Brain pericyte (primary cell): ENCODE data around the gene C10orf53.

Experiments
- DNase-seq: peaks from one replicate; pipeline ENCODE4 v3.0.0-alpha.2; 2012; ENCODE audit warnings: low read depth, low spot score

The C10orf53 gene, protein sequence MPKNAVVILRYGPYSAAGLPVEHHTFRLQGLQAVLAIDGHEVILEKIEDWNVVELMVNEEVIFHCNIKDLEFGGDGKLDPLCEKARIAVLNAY

GRCh38 chr10:49679480-49679893 lies at the start of gene C10orf53:
C10orf53 (plus strand) TSS chr10:49679651; CDS start chr10:49679698, 47 bp downstream.
- no peak for DNase-seq

GRCh38 chr10:49631975-49632374 lies 47.5 kb upstream of the C10orf53 start:
- DNase-seq, result no peak

GRCh38 chr10:49632406-49633317 lies 46.8 kb upstream of the C10orf53 start:
- DNase-seq, result no peak

DNA sequence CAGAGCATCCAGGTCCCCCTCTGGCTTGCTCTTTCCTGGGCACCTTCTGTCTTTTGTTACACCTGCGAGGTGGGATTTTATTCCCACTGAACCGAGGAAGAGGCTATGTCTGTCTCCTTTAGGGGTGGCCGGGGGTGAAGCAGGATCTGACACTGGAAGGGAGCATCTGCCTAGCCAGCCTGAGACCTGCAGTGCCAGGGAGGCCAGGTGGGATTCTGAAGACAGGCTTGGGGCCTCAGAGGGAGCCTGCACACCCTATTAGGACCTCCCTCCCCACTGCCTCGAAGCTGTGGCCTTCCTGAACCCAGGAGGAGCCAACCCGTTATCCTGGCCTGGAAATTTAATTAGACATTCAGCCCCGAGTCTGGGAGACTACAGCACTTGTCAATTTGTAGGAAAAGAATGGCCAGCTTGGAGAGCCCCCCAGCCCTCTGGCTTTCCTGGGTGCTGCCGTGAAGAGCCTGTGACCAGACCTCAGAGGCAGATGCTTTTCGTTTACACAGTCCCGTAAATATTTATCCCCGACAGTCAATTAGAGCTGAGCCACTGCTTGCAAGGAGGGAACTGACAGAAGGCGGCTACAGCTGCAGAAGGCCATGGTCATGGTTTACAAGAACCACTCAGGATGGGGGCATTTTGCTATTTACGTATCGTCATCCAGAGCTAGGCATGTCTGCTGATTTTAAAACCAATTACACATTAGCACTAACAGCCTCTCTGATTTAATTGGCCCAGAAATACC lies 46.0 kb upstream of the C10orf53 start:
- no peak for DNase-seq

DNA sequence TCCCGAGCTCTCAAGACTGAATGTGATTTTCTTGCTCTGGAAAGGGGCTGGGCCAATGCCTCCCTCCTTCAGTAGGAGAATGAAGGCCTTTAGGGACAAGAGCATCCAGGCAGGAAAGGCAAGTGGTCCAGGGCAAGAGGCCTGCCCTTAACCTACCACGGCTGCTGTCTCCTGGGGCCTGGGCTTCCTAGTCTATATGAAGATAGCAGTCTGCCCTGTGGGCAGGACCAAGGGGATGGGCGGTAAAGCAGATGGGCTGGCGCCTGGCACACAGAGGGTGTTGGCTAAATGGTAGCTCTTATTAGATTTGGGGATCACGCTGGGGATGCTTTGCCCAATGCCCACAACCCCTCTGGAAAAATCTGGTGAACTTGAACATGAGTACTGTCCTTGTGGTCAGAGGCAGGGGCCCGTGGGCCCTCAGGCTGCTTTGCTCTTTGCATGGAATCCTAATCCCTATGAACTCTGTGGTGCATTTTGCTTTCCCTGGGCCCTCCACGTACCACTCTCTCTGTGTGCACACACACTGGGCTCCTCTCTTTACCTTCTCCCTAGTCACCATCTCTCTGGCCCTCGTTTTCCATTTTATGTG lies 45.3 kb upstream of the C10orf53 start:
- no peak for DNase-seq

DNA sequence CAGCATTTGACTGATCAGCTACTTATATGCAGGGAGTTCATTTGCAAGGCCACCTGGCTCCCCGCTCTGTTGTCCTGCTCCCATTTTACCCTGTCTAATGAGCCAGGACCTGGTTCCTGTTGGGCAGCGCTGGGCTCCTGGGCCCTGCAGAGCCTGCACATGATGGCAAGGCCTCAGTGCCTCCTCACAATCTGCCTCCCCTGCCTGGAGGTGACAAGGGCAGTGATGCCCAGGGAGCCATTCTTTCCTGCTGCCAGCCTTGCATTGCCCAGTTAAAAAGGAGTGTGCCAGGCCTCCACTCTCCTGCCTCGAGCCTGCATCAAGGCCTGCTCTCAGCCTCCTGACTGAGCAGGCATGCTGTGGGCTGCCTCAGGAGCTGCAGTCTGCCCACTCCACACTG lies 37.1 kb upstream of the C10orf53 start:
- DNase-seq, result no peak

DNA sequence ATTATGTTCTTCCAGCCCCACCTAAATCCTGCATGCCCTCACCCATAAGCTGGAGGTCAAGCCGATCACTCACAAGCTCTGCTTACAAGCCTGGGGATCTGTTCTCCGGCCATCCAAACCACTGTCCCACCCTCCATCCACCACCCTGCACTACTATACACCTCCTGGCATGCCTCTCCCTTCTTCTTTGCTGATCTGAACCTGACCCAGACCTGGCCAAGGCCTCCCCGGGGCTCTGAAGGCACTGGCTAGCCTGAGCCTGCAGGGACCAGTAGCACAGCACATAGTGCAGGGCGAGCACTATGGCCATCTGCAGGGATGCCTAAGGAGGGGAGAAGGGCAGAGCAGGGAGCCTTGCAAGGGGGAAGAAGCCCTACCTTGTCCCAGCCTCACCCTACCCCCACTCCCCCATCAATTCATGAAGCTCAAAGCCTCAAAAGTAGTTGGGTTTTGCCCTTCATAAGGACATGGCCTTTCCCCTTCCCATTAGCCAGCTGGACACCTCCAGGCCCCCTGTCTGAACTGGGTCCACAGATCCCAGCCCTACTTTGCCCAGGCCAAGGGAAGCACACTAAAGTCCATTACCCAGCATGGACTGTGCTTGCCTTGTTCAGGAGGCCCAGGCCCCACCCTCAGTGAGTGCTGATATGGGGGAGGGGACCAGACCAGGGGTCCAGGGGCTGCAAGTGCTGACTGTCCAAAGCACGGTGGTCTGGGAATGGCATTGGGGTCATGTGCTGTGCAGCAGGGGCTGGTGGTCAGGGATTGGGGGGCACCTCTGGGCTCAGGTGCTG lies 36.0 kb upstream of the C10orf53 start:
- DNase-seq, result no peak

- DNase-seq, result no peak
Observed at GRCh38 chr10:49644035-49644646, 35.3 kb upstream of the C10orf53 start.

GRCh38 chr10:49645417-49645816 lies 34.0 kb upstream of the C10orf53 start:
- no peak for DNase-seq

DNA sequence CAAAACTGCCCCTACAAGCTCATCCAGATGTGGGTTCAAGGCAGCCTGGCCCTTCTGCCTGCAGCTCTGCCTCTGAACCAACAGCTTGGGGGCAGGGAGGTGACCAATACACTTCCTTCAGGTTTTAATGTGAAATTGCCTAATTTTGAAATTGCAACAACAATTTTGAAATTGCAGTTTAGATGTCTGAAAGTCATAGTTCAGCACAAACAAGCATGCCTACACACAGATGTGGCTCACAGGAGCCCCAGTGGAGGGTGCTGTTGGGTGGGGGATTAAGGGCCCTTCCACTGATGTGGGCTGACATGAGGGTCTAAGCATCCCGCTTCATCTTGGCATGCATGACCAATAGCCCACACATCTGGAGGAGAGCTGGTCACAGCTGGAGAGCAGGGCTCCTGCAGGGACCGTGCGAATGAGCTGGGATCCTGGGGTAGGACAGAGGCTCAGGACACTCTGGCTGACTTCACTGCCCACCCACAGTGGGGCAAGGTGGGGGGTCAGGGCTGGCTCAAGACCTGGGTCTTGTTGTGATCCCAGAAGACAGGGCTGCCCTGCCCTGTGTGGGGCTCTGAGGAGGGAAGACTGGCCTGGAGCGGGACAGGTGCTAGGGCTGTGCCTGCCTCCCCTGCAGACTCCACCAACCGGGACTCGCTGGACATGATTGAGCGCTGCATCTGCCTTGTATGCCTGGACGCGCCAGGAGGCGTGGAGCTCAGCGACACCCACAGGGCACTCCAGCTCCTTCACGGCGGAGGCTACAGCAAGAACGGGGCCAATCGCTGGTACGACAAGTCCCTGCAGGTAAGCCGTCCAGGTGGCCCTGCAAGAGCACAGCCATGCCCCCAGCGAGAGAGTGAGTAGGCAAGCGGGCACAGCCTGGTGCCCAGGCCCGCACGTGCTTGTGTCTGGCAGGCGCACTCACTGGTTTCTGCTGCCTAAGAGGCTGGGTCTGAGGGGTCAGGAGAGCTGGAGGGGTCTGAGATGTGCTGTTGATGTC lies 33.3 kb upstream of the C10orf53 start:
- no peak for DNase-seq

- no peak for DNase-seq
Observed at GRCh38 chr10:49647554-49647953, 31.9 kb upstream of the C10orf53 start.

DNA sequence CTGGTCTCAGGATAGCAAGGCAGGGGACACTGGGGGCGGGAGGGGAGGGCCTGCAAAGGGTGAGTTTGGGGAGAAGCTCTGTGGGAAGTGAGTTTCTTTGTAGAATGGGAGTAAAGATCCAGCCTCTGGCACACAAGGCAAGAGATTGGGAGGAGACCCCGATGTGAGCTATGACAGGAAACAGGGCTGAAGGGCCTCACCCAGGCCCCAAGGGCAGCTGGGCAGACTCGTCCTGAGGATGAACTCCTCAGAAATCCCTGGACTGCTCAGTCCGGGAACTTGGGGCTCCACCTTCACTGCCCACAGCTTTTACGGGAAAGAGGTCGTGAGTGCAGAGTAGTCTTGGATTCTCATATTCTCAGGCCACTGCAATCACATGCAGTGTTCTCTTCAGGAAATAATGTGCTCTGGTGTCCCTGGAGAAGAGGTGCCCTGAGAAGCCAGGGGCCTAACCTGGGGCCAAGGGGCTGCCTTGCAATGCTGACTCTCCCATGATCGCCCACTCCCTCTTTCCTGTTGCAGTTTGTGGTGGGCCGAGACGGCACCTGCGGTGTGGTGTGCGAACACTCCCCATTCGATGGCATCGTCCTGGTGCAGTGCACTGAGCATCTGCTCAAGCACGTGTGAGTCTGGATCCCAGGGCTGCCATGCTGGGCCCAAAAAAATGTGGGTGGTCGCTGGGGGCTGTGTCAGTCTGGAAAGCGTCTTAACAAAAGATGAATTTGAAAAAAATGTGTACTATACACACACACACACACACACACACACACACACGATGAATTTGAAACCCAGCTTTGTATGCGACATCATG lies 31.3 kb upstream of the C10orf53 start:
- no peak for DNase-seq

- DNase-seq, result no peak
Observed at GRCh38 chr10:49649294-49649693, 30.2 kb upstream of the C10orf53 start.

DNA sequence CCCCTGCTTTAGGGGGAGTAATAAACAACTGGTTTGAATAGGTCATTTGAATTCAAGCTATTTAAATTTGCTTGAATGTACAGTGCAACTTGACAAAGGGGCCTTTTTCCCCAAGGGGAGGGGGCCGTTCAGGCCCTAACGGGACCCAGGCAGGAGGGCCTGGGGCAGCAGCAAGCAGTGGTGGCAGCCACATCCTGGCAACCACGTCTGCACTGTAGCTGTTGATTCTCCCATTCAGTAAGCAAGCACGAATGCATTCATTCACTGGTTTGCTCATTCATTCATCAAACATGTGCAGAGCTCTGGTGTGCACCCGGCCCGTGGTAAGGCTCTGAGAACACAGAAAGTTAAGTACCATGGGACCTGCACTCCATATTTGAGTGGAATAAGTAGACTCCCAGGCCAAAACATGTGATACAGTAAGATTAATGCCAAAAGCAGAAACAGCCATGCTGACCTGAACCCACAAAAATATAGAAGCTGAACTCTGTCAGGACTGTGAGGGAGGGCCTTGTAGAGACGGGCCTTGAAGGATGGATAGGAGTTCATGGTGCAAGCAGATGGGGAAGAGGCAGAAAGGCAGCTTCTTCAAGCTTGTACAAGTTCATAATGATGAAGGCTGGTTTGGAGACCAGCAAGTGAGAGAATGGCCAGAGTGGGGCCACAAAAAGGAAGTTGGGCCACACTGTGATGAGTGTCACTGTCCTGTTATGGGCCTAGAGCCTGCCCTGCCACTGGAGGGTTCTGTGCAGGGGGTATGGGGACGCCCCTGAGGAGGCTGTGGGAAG lies 29.3 kb upstream of the C10orf53 start:
- DNase-seq, result no peak

DNA sequence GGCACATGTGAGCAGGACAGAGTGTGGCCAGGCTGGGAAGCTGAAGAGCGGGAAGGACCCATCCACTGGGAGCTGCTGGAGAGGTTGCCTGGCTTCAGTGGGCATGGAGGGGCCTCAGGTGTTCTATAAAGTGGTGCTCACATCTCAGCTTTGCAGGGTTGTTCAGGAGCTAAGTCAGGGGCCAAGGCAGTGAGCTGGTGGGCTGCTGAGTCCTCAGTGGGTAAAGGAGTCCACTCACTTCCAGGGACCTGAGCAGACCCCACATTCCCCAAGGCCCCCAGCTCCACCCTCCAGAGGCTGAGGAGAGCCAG lies 28.8 kb upstream of the C10orf53 start:
- DNase-seq, result no peak

DNA sequence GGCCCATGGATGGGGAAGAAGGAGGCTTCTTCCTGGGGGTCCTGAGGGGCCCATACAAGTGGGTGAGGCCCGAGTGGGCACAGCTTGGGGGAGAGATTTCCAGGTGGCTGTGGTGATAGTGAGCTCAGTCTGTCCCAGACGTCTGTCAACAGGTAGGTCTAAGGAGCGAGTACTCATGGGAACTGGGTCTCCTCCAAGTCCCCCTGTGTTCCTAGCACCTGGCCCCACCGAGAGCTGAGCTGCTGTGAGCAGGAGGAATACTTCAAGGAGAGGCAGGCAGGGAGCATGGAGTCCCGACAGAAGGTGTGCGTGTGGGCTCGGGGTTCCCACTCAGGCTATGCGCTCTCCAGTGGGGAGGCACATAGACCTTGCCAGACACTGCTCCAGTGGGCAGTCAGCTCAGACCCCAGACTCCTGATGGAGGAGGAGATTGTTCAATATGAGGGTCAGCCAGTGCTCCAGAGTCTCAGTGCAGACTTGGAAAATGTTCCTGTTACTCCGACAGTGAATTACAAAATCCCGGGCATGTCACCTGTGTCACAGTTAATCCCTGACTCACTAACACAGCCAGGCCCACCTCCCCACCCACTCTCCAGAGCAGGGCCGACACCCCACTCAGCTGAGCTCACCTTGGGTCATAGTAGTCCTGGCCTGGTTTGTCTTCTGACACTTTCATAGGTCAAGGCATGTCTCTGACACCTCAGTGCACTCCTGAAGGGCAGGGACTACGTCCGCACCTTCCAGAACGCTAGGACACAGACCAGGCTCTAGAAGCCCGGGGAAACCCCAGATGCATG lies 28.2 kb upstream of the C10orf53 start:
- no peak for DNase-seq

DNA sequence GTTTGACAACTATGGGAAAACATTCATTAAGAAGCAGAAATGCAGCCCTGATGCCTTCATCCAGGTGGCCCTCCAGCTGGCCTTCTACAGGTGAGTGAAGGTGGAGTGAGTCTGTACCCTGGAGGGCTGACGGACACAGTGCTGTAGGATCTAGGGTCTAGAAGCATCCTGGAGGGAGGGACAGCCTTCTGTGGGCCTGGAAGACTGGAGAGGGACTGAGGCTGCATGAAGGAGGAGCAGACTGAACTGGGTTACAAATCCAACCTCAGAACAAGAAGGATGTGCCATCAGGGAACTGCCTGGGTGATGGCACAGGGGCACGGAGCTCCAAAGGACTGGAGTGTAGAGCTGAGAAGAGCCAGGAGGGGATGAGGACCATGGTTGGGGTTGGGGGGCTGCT lies 27.5 kb upstream of the C10orf53 start:
- DNase-seq, result no peak
